GM12878 (cell line): ENCODE results near the gene ISL1. TPM values are rescaled to one million over a fixed set of nuclear protein-coding genes. Genes with fewer than 3 reads are reported as not detected.

Source experiments
- ATAC-seq: fragments of 200-7000 bp; cut with Tn5 transposase; 3 replicates; pipeline ENCODE4 v1.9.1; 2020; ENCODE audit warnings: mild to moderate bottlenecking, moderate library complexity
- BruUV-seq: library from RNA; stranded (reverse); fragments of 400-500 nt; replicated peaks from 2 replicates; lab custom pipeline; 2021; lab: Mats Ljungman, UMichigan
- CTCF ChIA-PET: fragments of 300-600 bp; sonication (Branson Sonifier 250); formaldehyde crosslinking; extraction: SDS; loops from one replicate; lab custom pipeline; 2021; ENCODE audit warnings: inconsistent platforms; lab: Yijun Ruan, JAX
- POLR2A ChIA-PET: fragments of 350-600 bp; formaldehyde crosslinking; extraction: SDS; loops from one replicate; lab custom pipeline; 2021; ENCODE audit warnings: inconsistent platforms; lab: Charles Lee
- RAD21 ChIA-PET: fragments of 300-600 bp; sonication (Branson Sonifier 250); formaldehyde crosslinking; loops from one replicate; lab custom pipeline; 2023; ENCODE audit warnings: antibody characterized with exemption; ENCODE audit not compliant: unreplicated experiment; lab: Charles Lee
- SMC1A ChIA-PET: fragments of 300-600 bp; sonication (Branson Sonifier 250); formaldehyde crosslinking; loops from one replicate; lab custom pipeline; 2023; ENCODE audit not compliant: unreplicated experiment, uncharacterized antibody; lab: Charles Lee
- DNase-seq: peaks from one replicate; pipeline ENCODE4 v3.0.0-alpha.2; 2011; ENCODE audit warnings: low read depth, low spot score
- FAIRE-seq: peaks from 3 replicates; lab custom pipeline; 2011; peaks lifted over from hg19 to GRCh38; lab: Jason Lieb, UNC
- H2AFZ ChIP-seq: 2 replicates; pipeline ENCODE4 v1.6.0; 2011; ENCODE audit warnings: low read depth, low read length, control low read depth; ENCODE audit not compliant: control insufficient read depth
- H3K27ac ChIP-seq: 2 replicates; pipeline ENCODE4 v1.5.1; 2011; ENCODE audit warnings: control low read depth; ENCODE audit not compliant: control insufficient read depth, insufficient read depth
- H3K27me3 ChIP-seq, 2 experiments: replicated peaks in 1 of 2; 2 replicates each; pipeline versions ENCODE4 v1.6.0 to v1.6.1; 2011; ENCODE audit warnings: low read length in 1 of 2; ENCODE audit not compliant: control insufficient read depth in 2 of 2, insufficient read depth in 2 of 2
- H3K36me3 ChIP-seq, 2 experiments: 2 replicates each; pipeline ENCODE4 v1.5.1; 2011; ENCODE audit warnings: low read length in 1 of 2; ENCODE audit not compliant: control insufficient read depth in 2 of 2, insufficient read depth in 2 of 2
- H3K4me1 ChIP-seq: 2 replicates; pipeline ENCODE4 v1.6.1; 2011; ENCODE audit warnings: mild to moderate bottlenecking, low read length, moderate library complexity, mixed read lengths; ENCODE audit not compliant: control insufficient read depth, insufficient read depth
- H3K4me2 ChIP-seq: 2 replicates; pipeline ENCODE4 v1.6.0; 2011; ENCODE audit warnings: control low read depth; ENCODE audit not compliant: control insufficient read depth, insufficient read depth
- H3K4me3 ChIP-seq: fragments of 200-600 bp; sonication (generic); 2 replicates; pipeline ENCODE4 v1.5.1; 2016
- H3K79me2 ChIP-seq: 2 replicates; pipeline ENCODE4 v1.6.0; 2011; ENCODE audit warnings: low read length; ENCODE audit not compliant: control insufficient read depth, insufficient read depth
- H3K9ac ChIP-seq: 2 replicates; pipeline ENCODE4 v1.8.0; 2011; ENCODE audit warnings: low read length, control low read depth, mixed read lengths; ENCODE audit not compliant: control insufficient read depth, insufficient read depth
- H3K9me3 ChIP-seq: replicated peaks from 3 replicates; pipeline ENCODE4 v1.5.1; 2011; ENCODE audit warnings: mild to moderate bottlenecking, low read length; ENCODE audit not compliant: control insufficient read depth, insufficient read depth
- H4K20me1 ChIP-seq: 2 replicates; pipeline ENCODE4 v1.6.0; 2011; ENCODE audit not compliant: control insufficient read depth, insufficient read depth
- CBX3 ChIP-seq: fragments of 200-600 bp; sonication (generic); IDR thresholded peaks from 2 replicates; pipeline ENCODE4 v1.6.1; 2016; ENCODE audit warnings: low read depth, borderline replicate concordance
- CHD1 ChIP-seq: IDR thresholded peaks from 2 replicates; pipeline ENCODE4 v1.6.1; 2012; ENCODE audit warnings: low read depth, low read length, improper control_type of control experiment
- CHD2 ChIP-seq: IDR thresholded peaks from 2 replicates; pipeline ENCODE4 v1.6.1; 2011; ENCODE audit warnings: low read depth, low read length, improper control_type of control experiment, borderline replicate concordance
- EED ChIP-seq: sonication (generic); IDR thresholded peaks from 2 replicates; pipeline ENCODE4 v1.6.1; 2016; ENCODE audit warnings: antibody characterized with exemption, low read depth
- MXI1 ChIP-seq: fragments of 150-350 bp; IDR thresholded peaks from 2 replicates; pipeline ENCODE4 v1.6.1; 2011; ENCODE audit warnings: low read depth, mild to moderate bottlenecking, inconsistent platforms, low read length, improper control_type of control experiment
- RCOR1 ChIP-seq: conservative IDR thresholded peaks from 2 replicates; pipeline ENCODE4 v1.6.1; 2012; ENCODE audit warnings: low read depth, low read length, improper control_type of control experiment
- REST ChIP-seq: IDR thresholded peaks from 2 replicates; pipeline ENCODE4 v1.6.1; 2012; ENCODE audit warnings: mild to moderate bottlenecking, low read depth, low read length
- SKIL ChIP-seq: fragments of 450-650 bp; IDR thresholded peaks from 2 replicates; pipeline ENCODE4 v1.6.1; 2017; ENCODE audit warnings: mild to moderate bottlenecking, low read depth, inconsistent platforms; ENCODE audit not compliant: poor library complexity, severe bottlenecking
- SMC3 ChIP-seq: IDR thresholded peaks from 2 replicates; pipeline ENCODE4 v1.6.1; 2011; ENCODE audit warnings: low read length, improper control_type of control experiment, borderline replicate concordance
- SP1 ChIP-seq: IDR thresholded peaks from one replicate; pipeline ENCODE4 v1.6.1; 2011; ENCODE audit warnings: low read depth, low read length
- SUZ12 ChIP-seq: fragments of 200-600 bp; sonication (generic); IDR thresholded peaks from one replicate; pipeline ENCODE4 v1.6.1; 2018; ENCODE audit warnings: antibody characterized with exemption, mild to moderate bottlenecking; ENCODE audit not compliant: unreplicated experiment
- ZBTB40 ChIP-seq: fragments of 450-650 bp; IDR thresholded peaks from 2 replicates; pipeline ENCODE4 v1.6.1; 2016; ENCODE audit warnings: mild to moderate bottlenecking, moderate library complexity, borderline replicate concordance
- ZNF622 ChIP-seq: fragments of 450-650 bp; IDR thresholded peaks from 2 replicates; pipeline ENCODE4 v1.6.1; 2017; ENCODE audit warnings: mild to moderate bottlenecking, inconsistent platforms
- ZSCAN29 ChIP-seq: fragments of 450-650 bp; IDR thresholded peaks from 2 replicates; pipeline ENCODE4 v1.6.1; 2017; ENCODE audit warnings: mild to moderate bottlenecking, moderate library complexity
- WGBS: methylation state at CpG from one replicate; pipeline ENCODE4 v1.1.6; 2016; ENCODE audit warnings: low lambda C conversion rate; ENCODE audit not compliant: insufficient replicate concordance, insufficient coverage; ENCODE audit errors: missing lambda C conversion rate; 5-methylcytosine and 5-hydroxymethylcytosine counted together
- in situ Hi-C: fragments of 300-500 bp; cut with MboI; formaldehyde crosslinking; loops from 9 replicates; pipeline ENCODE4 v1.14.3; 2018; ENCODE audit warnings: mixed read lengths
- intact Hi-C: fragments of 100-400 bp; cut with micrococcal nuclease; formaldehyde crosslinking; loops from one replicate; pipeline ENCODE4 v1.14.2; 2022; ENCODE audit not compliant: unreplicated experiment
- polyA plus RNA-seq, 11 experiments: library from polyadenylated mRNA; depleted of rRNA in 4 of 11; unstranded in 6 of 11; stranded (reverse) in 5 of 11; fragments of >200 nt; fragmentation: Nextera tagmentation in 4 of 11; fragmentation: Illumina TruSeq in 1 of 11; extraction: Ambion mirVana in 4 of 11; extraction: Trizol in 1 of 11; gene quantifications; 1 replicate in 1 of 11; 2 replicates in 10 of 11; pipeline versions ENCODE4 v1.2.1 to v1.2.3, GENCODE V29; 2011 to 2016; ENCODE audit warnings: inconsistent platforms in 2 of 11, missing spikeins in 2 of 11, low read depth in 1 of 11
- total RNA-seq, 4 experiments: library from RNA; depleted of rRNA in 3 of 4; stranded (reverse); fragments of >200 nt in 3 of 4; fragmentation: Illumina TruSeq in 1 of 4; extraction: Trizol in 1 of 4; gene quantifications; 2 replicates each; pipeline versions ENCODE4 v1.2.1 to v1.2.3, GENCODE V29; 2013 to 2021

Gene ISL1
- total and polyA plus RNA-seq, 10 of the 15 experiments (the other 5 are each of a cell fraction or from before 2014, with no cell fraction given): 0.08 TPM; not detected in 9

GRCh38 chr5:51404255-51404654, 21.0 kb downstream of the ISL1 start:
- Histone ChIP-seq H3K4me2 (no peak overlapping the region), H3K79me2 (no peaks in the 10 kb centered on the region), H3K36me3 (no peaks in the 10 kb centered on the region), H3K4me1 (no peaks in the 10 kb centered on the region), H3K27ac (no peak overlapping the region), H3K4me3 (no peak overlapping the region), H2AFZ (no peak overlapping the region), H3K9ac (no peak overlapping the region), H3K9me3 (no peaks in the 10 kb centered on the region), H3K27me3 (no peaks in the 10 kb centered on the region; a peak in 1 of 4 replicates), H4K20me1 (no peaks in the 10 kb centered on the region)
- ChIA-PET RAD21 (no interaction called here), CTCF (no interaction called here), POLR2A (no interaction called here), SMC1A (no interaction called here)
- FAIRE-seq (no peak), ATAC-seq (no peak), DNase-seq (no peak)
- WGBS: 70% methylated on average over 1 of the region's 1 CpG
- intact Hi-C loops: no loop called here
- in situ Hi-C loops: no loop called here
- no peak for TF ChIP-seq REST
- TF ChIP-seq MXI1: no peak
- no peak for TF ChIP-seq EED
- no peak for TF ChIP-seq CBX3
- TF ChIP-seq SP1: no peak
- TF ChIP-seq SMC3: no peak
- no peak for TF ChIP-seq ZSCAN29
- no peak for TF ChIP-seq ZBTB40
- TF ChIP-seq CHD1: no peak
- TF ChIP-seq ZNF622: no peak
- no peak for TF ChIP-seq SKIL
- no peak for TF ChIP-seq SUZ12
- no peak for TF ChIP-seq CHD2
- TF ChIP-seq RCOR1: no peak
- BruUV-seq: no TSS peak
